ENCODE measurements around the gene CIAO3.

DNA sequence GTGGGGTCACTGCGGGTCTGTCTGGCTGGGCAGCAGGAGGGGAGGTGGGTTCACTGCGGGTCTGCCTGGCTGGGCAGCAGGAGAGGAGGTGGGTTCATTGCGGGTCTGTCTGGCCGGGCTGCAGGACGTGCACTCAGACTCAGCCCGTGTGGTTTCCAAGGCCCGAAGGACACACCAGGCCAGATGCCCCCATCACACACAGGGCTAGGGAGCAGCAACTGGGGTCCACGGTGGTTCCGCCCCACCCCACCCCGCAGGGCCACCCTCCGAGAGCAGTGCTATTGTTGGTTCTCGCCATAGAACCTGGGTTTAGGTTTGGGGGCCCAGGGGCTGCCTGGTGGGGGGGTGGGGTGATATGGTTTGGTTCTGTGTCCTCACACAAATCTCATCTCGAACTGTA is 5.8 kb upstream of the CIAO3 start:
- TF ChIP-seq EP300 (conservative IDR thresholded peaks at IDR 0.05; ENCODE audit: poor library complexity, severe bottlenecking) (no peak), POLR2AphosphoS5 (IDR thresholded peaks at IDR 0.05) (no peak), MXI1 (conservative IDR thresholded peaks at IDR 0.05; ENCODE audit: poor library complexity, severe bottlenecking) (no peak), EZH2 (IDR thresholded peaks at IDR 0.05; ENCODE audit: borderline replicate concordance, insufficient read depth, low read length, poor library complexity, severe bottlenecking) (no peak)
- TF ChIP-seq, protein P1, sequence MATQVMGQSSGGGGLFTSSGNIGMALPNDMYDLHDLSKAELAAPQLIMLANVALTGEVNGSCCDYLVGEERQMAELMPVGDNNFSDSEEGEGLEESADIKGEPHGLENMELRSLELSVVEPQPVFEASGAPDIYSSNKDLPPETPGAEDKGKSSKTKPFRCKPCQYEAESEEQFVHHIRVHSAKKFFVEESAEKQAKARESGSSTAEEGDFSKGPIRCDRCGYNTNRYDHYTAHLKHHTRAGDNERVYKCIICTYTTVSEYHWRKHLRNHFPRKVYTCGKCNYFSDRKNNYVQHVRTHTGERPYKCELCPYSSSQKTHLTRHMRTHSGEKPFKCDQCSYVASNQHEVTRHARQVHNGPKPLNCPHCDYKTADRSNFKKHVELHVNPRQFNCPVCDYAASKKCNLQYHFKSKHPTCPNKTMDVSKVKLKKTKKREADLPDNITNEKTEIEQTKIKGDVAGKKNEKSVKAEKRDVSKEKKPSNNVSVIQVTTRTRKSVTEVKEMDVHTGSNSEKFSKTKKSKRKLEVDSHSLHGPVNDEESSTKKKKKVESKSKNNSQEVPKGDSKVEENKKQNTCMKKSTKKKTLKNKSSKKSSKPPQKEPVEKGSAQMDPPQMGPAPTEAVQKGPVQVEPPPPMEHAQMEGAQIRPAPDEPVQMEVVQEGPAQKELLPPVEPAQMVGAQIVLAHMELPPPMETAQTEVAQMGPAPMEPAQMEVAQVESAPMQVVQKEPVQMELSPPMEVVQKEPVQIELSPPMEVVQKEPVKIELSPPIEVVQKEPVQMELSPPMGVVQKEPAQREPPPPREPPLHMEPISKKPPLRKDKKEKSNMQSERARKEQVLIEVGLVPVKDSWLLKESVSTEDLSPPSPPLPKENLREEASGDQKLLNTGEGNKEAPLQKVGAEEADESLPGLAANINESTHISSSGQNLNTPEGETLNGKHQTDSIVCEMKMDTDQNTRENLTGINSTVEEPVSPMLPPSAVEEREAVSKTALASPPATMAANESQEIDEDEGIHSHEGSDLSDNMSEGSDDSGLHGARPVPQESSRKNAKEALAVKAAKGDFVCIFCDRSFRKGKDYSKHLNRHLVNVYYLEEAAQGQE (IDR thresholded peaks at IDR 0.05; ENCODE audit: borderline replicate concordance) = no peak
- TF ChIP-seq, protein P2, sequence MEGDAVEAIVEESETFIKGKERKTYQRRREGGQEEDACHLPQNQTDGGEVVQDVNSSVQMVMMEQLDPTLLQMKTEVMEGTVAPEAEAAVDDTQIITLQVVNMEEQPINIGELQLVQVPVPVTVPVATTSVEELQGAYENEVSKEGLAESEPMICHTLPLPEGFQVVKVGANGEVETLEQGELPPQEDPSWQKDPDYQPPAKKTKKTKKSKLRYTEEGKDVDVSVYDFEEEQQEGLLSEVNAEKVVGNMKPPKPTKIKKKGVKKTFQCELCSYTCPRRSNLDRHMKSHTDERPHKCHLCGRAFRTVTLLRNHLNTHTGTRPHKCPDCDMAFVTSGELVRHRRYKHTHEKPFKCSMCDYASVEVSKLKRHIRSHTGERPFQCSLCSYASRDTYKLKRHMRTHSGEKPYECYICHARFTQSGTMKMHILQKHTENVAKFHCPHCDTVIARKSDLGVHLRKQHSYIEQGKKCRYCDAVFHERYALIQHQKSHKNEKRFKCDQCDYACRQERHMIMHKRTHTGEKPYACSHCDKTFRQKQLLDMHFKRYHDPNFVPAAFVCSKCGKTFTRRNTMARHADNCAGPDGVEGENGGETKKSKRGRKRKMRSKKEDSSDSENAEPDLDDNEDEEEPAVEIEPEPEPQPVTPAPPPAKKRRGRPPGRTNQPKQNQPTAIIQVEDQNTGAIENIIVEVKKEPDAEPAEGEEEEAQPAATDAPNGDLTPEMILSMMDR (IDR thresholded peaks at IDR 0.05; ENCODE audit: poor library complexity, severe bottlenecking) = no peak
